ENCODE data around the gene TMEM41B.
"Not testable (repeated sequence)": the region's sequence is repeated elsewhere in the genome, so short reads cannot be mapped to it uniquely, and the experiment has no call there.

TMEM41B gene

DNA sequence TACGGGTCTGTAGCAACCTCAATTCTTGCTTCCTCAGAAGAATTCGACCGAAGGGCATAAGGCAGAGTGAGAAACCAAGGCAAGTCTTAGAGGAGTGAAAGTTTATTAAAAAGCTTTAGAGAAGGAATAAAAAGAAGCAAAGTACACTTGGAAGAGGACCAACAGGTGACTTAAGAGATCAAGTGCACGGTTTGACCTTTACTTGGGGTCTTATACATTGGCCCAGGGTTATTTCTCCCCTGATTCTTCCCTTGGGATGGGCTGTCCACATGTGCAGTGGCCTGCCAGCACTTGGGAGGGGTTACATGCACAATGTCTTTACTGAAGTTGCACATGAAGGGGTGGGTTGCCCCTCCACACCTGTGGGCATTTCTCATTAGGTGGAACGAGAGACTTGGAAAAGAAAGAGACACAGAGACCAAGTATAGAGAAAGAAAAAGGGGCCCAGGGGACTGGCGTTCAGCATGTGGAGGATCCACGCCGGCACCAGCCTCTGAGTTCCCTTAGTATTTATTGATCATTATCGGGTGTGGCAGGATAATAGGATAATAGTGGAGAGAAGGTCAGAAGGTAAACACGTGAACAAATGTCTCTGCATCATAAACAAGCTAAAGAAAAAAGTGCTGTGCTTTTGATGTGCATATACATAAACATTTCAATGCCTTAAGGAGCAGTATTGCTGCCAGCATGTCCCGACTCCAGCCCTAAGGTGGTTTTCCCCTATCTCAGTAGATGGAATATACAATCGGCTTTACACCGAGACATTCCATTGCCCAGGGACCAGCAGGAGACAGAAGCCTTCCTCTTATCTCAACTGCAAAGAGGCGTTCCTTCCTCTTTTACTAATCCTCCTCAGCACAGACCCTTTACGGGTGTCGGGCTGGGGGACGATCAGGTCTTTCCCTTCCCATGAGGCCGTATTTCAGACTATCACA is 4.3 kb upstream of the TMEM41B start:
- H3K27ac Mint-ChIP-seq, ATAC-seq, H3K4me3 Mint-ChIP-seq, H3K9me3 Mint-ChIP-seq, DNase-seq, H3K4me1 Mint-ChIP-seq: not testable (repeated sequence)
- H3K27me3 Mint-ChIP-seq, result peaks cover 13% of the 10 kb centered on the region

DNA sequence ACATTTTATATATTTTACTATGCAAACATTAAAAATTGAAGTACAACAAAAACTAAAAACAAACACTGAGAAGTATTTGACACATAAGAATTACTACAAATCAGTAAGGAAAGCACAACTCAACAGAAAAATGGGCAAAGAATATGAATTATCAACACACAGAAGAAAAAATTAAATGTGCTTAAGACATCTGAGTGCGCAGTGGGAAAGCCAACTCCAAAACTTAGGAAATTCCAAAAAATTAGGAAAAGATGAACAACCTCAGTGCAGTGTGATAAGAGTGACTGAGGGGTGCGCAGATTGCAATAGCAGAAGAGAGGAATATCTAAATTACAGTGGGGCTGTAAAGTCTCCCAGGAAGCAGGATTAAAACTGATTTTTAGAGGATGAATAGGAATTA is 1.9 kb upstream of the TMEM41B start:
- Mint-ChIP-seq H3K4me3 (no peak overlapping the region), H3K27ac (no peak overlapping the region), H3K4me1 (peaks cover 23% of the 10 kb centered on the region), H3K9me3 (peaks cover 0 to 4% of the 10 kb centered on the region in 2 donors), H3K27me3 (peaks cover 13% of the 10 kb centered on the region)
- no peak for ATAC-seq
- DNase-seq, result no peak

- Mint-ChIP-seq H3K27ac (peak overlapping the region; percentile 83 to 95), H3K4me1 (peaks cover 31% of the 10 kb centered on the region), H3K4me3 (peak overlapping the region; percentile 100), H3K27me3 (peaks cover 13% of the 10 kb centered on the region), H3K9me3 (peaks cover 0 to 4% of the 10 kb centered on the region in 2 donors)
- no peak for ATAC-seq
- no peak for DNase-seq
These were observed 790 bp upstream of the TMEM41B start for GRCh38 chr11:9315078-9315688.

DNA sequence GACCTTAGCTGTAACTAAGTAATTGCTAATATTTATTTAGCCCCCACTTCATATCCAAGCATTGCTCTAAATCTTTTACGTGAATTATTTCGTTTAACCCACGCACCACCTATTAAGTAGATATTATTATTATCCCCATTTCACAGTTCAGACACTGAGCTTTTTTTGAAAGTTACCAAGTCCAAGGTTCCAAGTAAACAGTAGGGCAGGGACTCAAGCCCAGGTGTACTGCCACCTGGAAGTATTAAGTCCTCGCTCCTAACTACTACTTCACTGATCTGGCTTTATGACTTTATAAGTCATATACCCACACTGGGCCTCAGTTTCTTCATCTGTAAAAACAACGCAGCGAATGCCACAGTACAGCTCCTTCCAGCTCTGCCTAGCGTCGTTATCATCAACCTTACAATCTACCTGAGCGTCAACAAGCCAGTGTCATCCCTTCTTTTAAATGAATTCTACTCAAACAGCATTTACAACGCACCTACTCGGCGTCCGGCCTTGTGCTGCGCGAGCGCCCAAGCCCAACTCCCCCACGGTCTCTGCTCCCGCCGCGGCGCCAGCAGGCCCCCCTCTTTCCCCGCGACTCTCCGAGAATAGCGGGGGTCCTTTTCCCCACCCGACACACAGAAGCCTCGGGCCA is 624 bp downstream of the TMEM41B start:
- Mint-ChIP-seq H3K27me3 (peaks cover 9% of the 10 kb centered on the region), H3K4me1 (peaks cover 31% of the 10 kb centered on the region), H3K9me3 (no peaks in the 10 kb centered on the region), H3K27ac (peak overlapping the region; percentile 100), H3K4me3 (peak overlapping the region; percentile 100)
- no peak for DNase-seq
- ATAC-seq, result peak; percentile 13

DNA sequence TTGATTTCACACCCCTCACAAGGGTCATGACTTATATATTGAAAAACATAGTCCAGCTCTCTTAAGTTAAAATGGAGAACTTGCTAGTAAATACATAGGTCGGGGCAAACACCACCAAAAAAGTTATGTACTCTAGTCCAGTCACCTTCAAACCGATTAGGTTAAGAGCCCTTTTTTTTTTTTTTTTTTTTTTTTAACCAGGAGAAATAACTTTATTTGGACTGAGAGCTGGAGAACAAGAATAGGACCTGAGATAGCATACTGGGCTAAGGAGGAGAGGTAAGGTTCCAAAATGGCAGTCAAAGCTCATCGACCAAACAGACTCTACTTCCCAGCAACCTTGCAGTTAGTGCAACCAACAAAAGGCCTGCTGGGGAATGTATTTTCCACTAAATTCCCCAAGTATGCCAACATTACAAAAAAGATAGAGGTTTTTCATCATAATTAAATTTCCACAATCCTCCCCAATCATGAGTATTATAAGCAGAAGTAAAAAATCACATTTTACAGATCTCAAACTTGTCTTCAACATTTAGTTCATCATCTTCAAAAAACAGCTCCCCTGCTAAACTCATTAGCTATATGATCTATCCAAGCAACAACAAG is 3.8 kb downstream of the TMEM41B start:
- Mint-ChIP-seq H3K27ac (peak overlapping the region in 1 of 2 donors; percentile 78), H3K27me3 (no peaks in the 10 kb centered on the region), H3K9me3 (peaks cover 0 to 4% of the 10 kb centered on the region in 2 donors), H3K4me3 (peak overlapping the region in 1 of 2 donors; percentile 47), H3K4me1 (peaks cover 44% of the 10 kb centered on the region)
- ATAC-seq (no peak), DNase-seq (no peak)

GRCh38 chr11:9304178-9304577 is 10.2 kb downstream of the TMEM41B start:
- Mint-ChIP-seq H3K27me3 (no peaks in the 10 kb centered on the region), H3K27ac (no peak overlapping the region)
- DNase-seq, result no peak

GRCh38 chr11:9302448-9302847 is 11.9 kb downstream of the TMEM41B start:
- ATAC-seq, result no peak
- Mint-ChIP-seq H3K4me1 (peaks cover 6% of the 10 kb centered on the region), H3K27ac (no peak overlapping the region), H3K27me3 (no peaks in the 10 kb centered on the region), H3K4me3 (no peak overlapping the region), H3K9me3 (no peaks in the 10 kb centered on the region)
- DNase-seq, result no peak

More at GRCh38 chr11:9304178-9304577, 10.2 kb downstream of the TMEM41B start:
- peaks cover 0 to 4% of the 10 kb centered on the region in 2 donors for H3K9me3 Mint-ChIP-seq
- ATAC-seq, result no peak
- H3K4me3 Mint-ChIP-seq, result no peak overlapping the region
- H3K4me1 Mint-ChIP-seq, result peaks cover 13% of the 10 kb centered on the region

DNA sequence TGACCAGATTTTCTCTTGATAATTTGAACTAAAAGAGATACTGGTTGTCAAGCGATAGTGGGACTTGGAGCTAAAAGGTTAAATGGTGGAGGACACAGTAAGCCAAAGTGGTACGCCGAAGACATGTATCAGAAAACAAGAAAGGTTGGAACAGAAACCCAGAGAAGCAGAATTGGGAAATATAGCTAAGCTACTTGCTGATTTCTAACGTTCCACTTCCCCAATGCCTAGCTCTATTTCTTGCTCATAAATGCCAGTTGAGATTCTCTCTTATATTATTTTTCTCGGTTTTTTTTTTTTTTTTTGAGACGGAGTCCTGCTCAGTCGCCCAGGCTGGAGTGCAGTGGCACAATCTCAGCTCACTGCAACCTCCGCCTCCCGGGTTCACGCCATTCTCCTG is 12.7 kb downstream of the TMEM41B start:
- no peak for ATAC-seq
- Mint-ChIP-seq H3K9me3 (no peaks in the 10 kb centered on the region), H3K27me3 (no peaks in the 10 kb centered on the region), H3K27ac (no peak overlapping the region), H3K4me1 (peaks cover 2% of the 10 kb centered on the region), H3K4me3 (no peak overlapping the region)
- no peak for DNase-seq

DNA sequence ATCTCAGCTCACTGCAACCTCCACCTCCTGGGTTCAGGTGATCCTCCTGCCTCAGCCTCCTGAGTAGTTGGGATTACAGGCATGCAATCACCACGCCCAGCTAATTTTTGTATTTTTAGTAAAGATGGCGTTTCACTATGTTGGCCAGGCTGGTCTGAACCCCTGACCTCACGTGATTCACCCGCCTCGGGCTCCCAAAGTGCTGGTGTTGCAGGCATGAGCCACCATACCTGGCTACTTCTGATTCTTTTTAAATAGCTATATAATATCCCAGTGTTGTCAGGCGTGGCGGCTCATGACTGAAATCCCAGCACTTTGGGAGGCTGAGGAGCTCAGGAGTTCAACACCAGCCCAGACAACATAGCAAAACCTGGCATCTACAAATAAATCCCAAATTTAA is 20.7 kb downstream of the TMEM41B start:
- Mint-ChIP-seq H3K27me3 (no peaks in the 10 kb centered on the region), H3K4me3 (no peak overlapping the region), H3K27ac (no peak overlapping the region), H3K4me1 (peaks cover 7% of the 10 kb centered on the region), H3K9me3 (no peaks in the 10 kb centered on the region)
- DNase-seq (no peak), ATAC-seq (no peak)

DNA sequence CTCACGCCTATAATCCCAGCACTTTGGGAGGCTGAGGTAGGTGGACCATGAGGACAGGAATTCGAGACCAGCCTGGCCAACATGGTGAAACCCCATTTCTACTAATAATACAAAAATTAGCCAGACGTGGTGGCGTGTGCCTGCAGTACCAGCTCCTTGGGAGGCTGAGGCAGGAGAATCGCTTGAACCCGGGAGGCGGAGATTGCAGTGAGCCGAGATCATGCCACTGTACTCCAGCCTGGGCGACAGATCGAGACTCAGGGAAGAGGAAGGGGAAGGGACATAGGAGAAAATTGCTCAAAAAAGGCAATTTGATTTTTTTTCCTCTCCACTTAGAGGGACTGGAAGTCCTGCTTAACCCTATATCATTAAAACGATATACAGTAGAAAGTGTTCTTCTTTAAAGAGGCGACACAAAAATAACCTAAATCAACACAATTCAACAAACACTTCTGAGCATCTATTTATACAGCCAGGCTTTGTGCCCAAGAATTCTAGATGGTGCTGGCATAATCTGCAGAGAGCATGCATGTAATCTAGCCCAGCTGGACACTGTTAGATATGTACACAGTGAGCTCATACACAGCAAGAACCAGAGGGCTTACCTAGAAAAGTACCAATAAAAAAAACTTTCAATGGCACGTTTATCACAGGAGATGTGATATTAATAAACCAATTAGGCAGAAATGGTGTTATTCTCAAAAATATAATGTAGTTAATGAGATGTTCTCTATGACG is 28.4 kb downstream of the TMEM41B start:
- Mint-ChIP-seq H3K27ac (no peak overlapping the region), H3K27me3 (no peaks in the 10 kb centered on the region), H3K4me1 (peaks cover 12% of the 10 kb centered on the region), H3K9me3 (no peaks in the 10 kb centered on the region), H3K4me3 (no peak overlapping the region)
- no peak for DNase-seq
- no peak for ATAC-seq

DNA sequence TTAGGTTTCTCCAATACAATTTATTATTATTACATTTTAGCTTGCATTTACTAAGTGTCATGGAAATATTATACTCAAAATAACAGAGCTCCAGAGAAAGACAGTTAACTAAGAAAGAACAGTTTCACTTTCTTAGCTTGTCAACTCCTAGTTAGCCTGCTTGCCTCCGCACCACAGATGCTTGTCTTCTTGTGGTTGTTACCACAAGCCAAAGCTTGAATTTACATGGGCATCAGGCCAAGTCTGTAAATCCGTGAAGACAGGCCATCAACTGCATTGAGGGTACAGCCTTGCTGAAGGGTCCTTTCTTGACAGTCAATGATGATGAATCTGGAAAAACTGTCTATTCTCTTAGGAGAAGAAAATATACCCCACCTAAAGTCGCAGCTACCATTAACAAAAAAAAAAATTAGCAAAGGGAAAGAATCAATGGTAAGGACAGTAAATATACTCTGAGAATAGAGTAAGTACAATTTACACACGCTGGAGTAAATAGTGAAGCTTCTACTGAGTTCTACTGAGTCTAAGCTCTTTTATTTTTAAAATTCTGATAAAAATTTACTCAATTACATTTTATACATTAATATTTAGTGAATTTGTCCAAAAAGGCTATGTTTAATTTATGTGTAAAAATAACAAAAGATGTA is 33.6 kb downstream of the TMEM41B start:
- Mint-ChIP-seq H3K4me1 (peaks cover 23% of the 10 kb centered on the region), H3K27ac (peak overlapping the region in 1 of 2 donors; percentile 69), H3K4me3 (peak overlapping the region; percentile 17 to 67), H3K27me3 (no peaks in the 10 kb centered on the region), H3K9me3 (no peaks in the 10 kb centered on the region)
- peak; percentile 97 for ATAC-seq
- peak; percentile 63 to 75 for DNase-seq

GRCh38 chr11:9277176-9277575 is 37.2 kb downstream of the TMEM41B start:
- Mint-ChIP-seq H3K27ac (no peak overlapping the region), H3K4me1 (peaks cover 30% of the 10 kb centered on the region), H3K27me3 (no peaks in the 10 kb centered on the region), H3K9me3 (no peaks in the 10 kb centered on the region), H3K4me3 (no peak overlapping the region)
- ATAC-seq (no peak), DNase-seq (no peak)

- Mint-ChIP-seq H3K27me3 (no peaks in the 10 kb centered on the region), H3K4me3 (no peak overlapping the region), H3K27ac (no peak overlapping the region), H3K9me3 (no peaks in the 10 kb centered on the region), H3K4me1 (peaks cover 30% of the 10 kb centered on the region)
- DNase-seq (no peak), ATAC-seq (peak; percentile 21)
These were observed 37.8 kb downstream of the TMEM41B start for GRCh38 chr11:9276571-9276970.

GRCh38 chr11:9274499-9275258 is 39.7 kb downstream of the TMEM41B start:
- H3K27ac Mint-ChIP-seq, result no peak overlapping the region
- no peaks in the 10 kb centered on the region for H3K9me3 Mint-ChIP-seq
- H3K4me1 Mint-ChIP-seq, result peaks cover 13% of the 10 kb centered on the region
- no peaks in the 10 kb centered on the region for H3K27me3 Mint-ChIP-seq
- no peak for ATAC-seq
- no peak for DNase-seq
- no peak overlapping the region for H3K4me3 Mint-ChIP-seq
